ENCODE data around the gene HPCAL1. TPM values are rescaled to one million over a fixed set of nuclear protein-coding genes. Genes with fewer than 3 reads are reported as not detected.

The HPCAL1 gene
- total RNA-seq, 4 donors from 2014 or later = 29.0 to 56.7 (median 34.5) TPM

DNA sequence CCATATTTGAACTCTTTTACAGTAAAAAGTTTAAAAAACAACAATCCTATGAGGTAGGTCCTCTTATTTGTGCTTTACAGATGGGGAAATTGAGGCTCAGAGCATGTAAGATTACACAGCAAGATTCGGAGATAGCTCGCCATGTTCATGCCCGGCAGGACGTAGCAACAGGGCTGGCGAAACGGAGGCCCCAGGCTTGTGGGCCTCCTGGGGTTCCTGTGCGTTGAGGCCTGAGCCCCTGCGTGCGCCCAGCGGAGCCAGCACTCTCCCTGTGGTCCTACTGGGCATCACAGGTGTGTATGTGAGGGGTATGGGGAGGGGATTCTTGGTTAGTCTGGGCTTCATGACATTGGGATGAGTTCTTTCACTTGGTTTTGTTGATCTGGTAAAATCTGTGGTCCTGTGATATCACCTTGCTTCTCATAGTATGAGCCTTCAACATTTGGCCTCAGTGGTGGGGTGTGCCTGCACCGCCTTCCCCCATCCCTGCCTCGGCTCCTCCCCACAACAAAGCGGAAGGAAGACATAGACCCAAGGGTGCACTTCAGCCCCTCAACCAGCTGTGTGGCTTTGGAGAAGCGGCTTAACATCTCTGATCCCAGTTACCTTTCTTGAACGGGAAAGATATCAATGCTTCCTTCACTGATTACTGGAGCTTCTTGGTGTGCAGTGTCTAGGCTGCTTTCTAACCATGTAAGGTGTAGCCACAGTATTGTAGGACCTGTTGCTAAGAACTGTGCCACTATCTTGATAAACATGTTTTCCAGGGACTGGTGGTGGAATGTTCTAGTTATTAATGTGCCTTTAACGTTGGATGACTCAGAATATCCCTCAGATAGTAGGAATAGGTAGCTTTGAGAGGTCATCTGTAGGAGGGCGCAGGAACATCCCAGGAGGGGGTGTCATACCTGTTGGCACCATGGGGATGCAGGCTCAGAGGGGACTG, 37.2 kb downstream of the HPCAL1 start:
- Histone ChIP-seq H3K4me3 (no peak overlapping the region), H3K27ac (no peak overlapping the region), H3K4me1 (peaks cover 0 to 7% (median 0%) of the 10 kb centered on the region in 4 donors), H3K36me3 (peaks cover 0 to 8% (median 0%) of the 10 kb centered on the region in 3 donors), H3K27me3 (no peaks in the 10 kb centered on the region), H3K9me3 (peaks cover 0 to 8% (median 0%) of the 10 kb centered on the region in 4 donors)
- TF ChIP-seq EP300 (IDR thresholded peaks at IDR 0.05) (no peak), POLR2A (IDR thresholded peaks at IDR 0.05) (no peak)
- TF ChIP-seq, protein P1, sequence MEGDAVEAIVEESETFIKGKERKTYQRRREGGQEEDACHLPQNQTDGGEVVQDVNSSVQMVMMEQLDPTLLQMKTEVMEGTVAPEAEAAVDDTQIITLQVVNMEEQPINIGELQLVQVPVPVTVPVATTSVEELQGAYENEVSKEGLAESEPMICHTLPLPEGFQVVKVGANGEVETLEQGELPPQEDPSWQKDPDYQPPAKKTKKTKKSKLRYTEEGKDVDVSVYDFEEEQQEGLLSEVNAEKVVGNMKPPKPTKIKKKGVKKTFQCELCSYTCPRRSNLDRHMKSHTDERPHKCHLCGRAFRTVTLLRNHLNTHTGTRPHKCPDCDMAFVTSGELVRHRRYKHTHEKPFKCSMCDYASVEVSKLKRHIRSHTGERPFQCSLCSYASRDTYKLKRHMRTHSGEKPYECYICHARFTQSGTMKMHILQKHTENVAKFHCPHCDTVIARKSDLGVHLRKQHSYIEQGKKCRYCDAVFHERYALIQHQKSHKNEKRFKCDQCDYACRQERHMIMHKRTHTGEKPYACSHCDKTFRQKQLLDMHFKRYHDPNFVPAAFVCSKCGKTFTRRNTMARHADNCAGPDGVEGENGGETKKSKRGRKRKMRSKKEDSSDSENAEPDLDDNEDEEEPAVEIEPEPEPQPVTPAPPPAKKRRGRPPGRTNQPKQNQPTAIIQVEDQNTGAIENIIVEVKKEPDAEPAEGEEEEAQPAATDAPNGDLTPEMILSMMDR (IDR thresholded peaks at IDR 0.05) = no peak
- 89 to 96% methylated on average over 17 of the region's 17 CpGs for WGBS, 2 donors
- no peak for DNase-seq (ENCODE audit: low spot score in 2 of 2)

DNA sequence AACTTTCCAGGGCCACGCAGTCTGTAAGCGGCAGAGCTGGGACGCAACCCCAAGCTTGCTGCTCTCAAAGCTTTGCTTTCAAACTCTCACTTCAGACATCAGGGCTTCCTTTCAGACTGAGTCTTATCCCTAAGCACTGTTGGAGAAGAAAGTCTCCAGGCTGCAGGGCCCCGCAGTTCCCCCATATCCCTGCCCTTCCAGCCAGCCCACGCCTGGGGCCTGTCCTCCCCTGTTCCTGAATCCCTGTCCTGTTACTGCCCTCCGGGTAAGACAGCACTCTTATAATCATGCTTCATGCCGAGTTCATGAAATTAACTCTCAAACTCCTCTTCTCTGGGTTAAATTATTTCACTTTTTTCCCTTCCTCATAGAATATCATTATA, 37.9 kb downstream of the HPCAL1 start:
- H3K9me3 ChIP-seq = peaks cover 0 to 2% (median 0%) of the 10 kb centered on the region in 4 donors
- no peaks in the 10 kb centered on the region for H3K27me3 ChIP-seq
- WGBS, 2 donors = 72 to 79% methylated on average over 7 of the region's 7 CpGs
- peaks cover 0 to 8% (median under 1%) of the 10 kb centered on the region in 4 donors for H3K4me1 ChIP-seq
- no peak for TF ChIP-seq EP300 (IDR thresholded peaks at IDR 0.05)
- TF ChIP-seq POLR2A (IDR thresholded peaks at IDR 0.05) = no peak
- TF ChIP-seq, protein P1 (IDR thresholded peaks at IDR 0.05) = no peak
- peaks cover 0 to 1% (median 0%) of the 10 kb centered on the region in 3 donors for H3K36me3 ChIP-seq
- H3K27ac ChIP-seq = no peak overlapping the region
- H3K4me3 ChIP-seq = no peak overlapping the region
- DNase-seq (ENCODE audit: low spot score in 2 of 2) = no peak

DNA sequence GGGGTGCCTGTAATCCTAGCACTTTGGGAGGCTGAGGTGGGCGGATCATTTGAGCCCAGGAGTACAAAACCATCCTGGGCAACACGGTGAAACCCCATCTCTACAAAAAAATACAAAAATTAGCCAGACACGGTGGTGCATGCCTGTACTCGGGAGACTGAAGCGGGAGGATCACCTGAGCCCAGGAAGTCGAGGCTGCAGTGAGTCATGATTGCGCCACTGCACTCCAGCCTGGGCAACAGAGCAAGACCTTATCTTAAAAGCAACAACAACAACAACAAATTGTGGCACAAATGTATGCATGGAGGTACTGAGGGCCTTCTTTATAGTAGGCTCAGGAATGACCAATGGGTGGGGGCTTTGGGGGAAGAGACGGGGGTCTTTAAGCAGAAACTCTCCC, 38.5 kb downstream of the HPCAL1 start:
- Histone ChIP-seq H3K27me3 (no peaks in the 10 kb centered on the region), H3K36me3 (no peaks in the 10 kb centered on the region), H3K27ac (no peak overlapping the region), H3K9me3 (no peaks in the 10 kb centered on the region), H3K4me1 (peaks cover 0 to 14% (median 3%) of the 10 kb centered on the region in 4 donors), H3K4me3 (no peak overlapping the region)
- 77 to 83% methylated on average over 8 of the region's 8 CpGs for WGBS, 2 donors
- DNase-seq (ENCODE audit: low spot score in 2 of 2) = no peak
- TF ChIP-seq, protein P1 (IDR thresholded peaks at IDR 0.05) = no peak
- TF ChIP-seq POLR2A (IDR thresholded peaks at IDR 0.05) (no peak), EP300 (IDR thresholded peaks at IDR 0.05) (no peak)

DNA sequence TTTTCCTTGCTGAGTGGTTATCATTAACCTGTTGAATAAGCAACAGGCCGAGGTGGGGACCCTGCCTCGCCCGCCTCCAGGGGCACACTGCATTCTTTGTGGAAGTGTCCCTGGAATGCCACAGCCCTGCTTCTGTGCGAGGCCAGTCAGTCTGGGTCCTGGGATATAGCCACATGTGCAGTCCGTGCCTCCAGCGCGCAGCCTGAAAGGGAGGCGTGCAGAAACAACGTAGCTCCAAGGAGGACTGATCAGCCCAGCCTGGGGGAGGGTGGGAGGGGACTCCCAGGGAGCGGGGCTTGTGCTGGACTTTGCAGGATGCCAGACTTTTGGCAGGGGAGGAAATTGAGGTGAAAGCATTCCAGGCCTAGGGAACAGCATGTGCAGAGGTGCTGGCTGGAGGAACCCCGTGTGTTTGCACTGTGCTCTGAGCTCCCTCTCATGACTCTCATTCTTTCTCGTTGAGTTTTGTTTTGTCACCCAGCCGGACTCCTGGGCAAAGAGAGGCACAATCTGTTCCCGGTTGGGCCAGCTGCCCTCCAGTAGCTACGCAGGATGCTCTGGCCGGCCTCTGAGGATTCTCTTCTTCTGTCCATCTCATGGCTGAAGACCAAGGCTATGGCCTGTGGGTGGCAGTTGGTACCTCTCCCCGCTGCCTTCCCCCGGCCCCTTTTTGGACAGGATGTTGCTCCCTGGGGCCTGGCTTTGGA, 39.7 kb downstream of the HPCAL1 start:
- Histone ChIP-seq H3K4me3 (no peak overlapping the region), H3K9me3 (no peaks in the 10 kb centered on the region), H3K36me3 (no peaks in the 10 kb centered on the region), H3K4me1 (peaks cover 0 to 26% (median 7%) of the 10 kb centered on the region in 4 donors), H3K27me3 (no peaks in the 10 kb centered on the region), H3K27ac (no peak overlapping the region)
- WGBS, 2 donors = 70 to 78% methylated on average over 11 to 18 of the region's 18 CpGs
- no peak for DNase-seq (ENCODE audit: low spot score in 2 of 2)
- TF ChIP-seq, protein P1 (IDR thresholded peaks at IDR 0.05) = no peak
- TF ChIP-seq EP300 (IDR thresholded peaks at IDR 0.05) (no peak), POLR2A (IDR thresholded peaks at IDR 0.05) (no peak)

Data from tibial nerve (tissue), 4 donors.